SK-N-SH (cell line): ENCODE results near the gene RNF180.

Experiments used
- EP300 ChIP-seq, 2 experiments: IDR thresholded peaks; 2 replicates each; pipeline versions ENCODE4 v1.4.0 to v1.6.1; 2012; ENCODE audit warnings: borderline replicate concordance in 1 of 2, low read depth in 1 of 2, low read length in 1 of 2
- FOXJ3 ChIP-seq: sonication (generic); formaldehyde crosslinking; IDR thresholded peaks from 2 replicates; pipeline ENCODE4 v1.5.1; 2020; ENCODE audit warnings: mild to moderate bottlenecking, missing genetic modification reagents
- GATA2 ChIP-seq: sonication (generic); formaldehyde crosslinking; IDR thresholded peaks from 2 replicates; pipeline ENCODE4 v1.5.0; 2020; ENCODE audit warnings: mild to moderate bottlenecking, missing genetic modification reagents
- MEF2A ChIP-seq: IDR thresholded peaks from 2 replicates; pipeline ENCODE4 v1.4.0; 2012; ENCODE audit warnings: low read depth, borderline replicate concordance
- NRF1 ChIP-seq: IDR thresholded peaks from 2 replicates; pipeline ENCODE4 v1.6.1; 2012; ENCODE audit warnings: low read depth, mild to moderate bottlenecking, low read length
- PBX3 ChIP-seq: IDR thresholded peaks from 2 replicates; pipeline ENCODE4; 2012
- RAD21 ChIP-seq: IDR thresholded peaks from 2 replicates; pipeline ENCODE4 v1.6.1; 2012; ENCODE audit warnings: mild to moderate bottlenecking, low read length
- REST ChIP-seq: IDR thresholded peaks from 2 replicates; pipeline ENCODE4 v1.6.1; 2012; ENCODE audit warnings: mild to moderate bottlenecking, low read depth, low read length, moderate library complexity
- RFX5 ChIP-seq: IDR thresholded peaks from 2 replicates; pipeline ENCODE4 v1.6.1; 2012; ENCODE audit warnings: mild to moderate bottlenecking, improper control_type of control experiment, low read length
- SMC3 ChIP-seq: IDR thresholded peaks from 2 replicates; pipeline ENCODE4 v1.6.1; 2012; ENCODE audit warnings: low read depth, low read length, improper control_type of control experiment
- TAF1 ChIP-seq: IDR thresholded peaks from 2 replicates; pipeline ENCODE4 v1.6.1; 2012; ENCODE audit warnings: low read depth, mild to moderate bottlenecking, low read length, moderate library complexity, borderline replicate concordance
- YY1 ChIP-seq: IDR thresholded peaks from 2 replicates; pipeline ENCODE4 v1.4.0; 2012; ENCODE audit warnings: low read depth, mild to moderate bottlenecking
- TF ChIP-seq, protein P1 (sequence below): fragments of 200-600 bp; sonication (generic); IDR thresholded peaks from 2 replicates; pipeline ENCODE4 v1.6.1; 2017; ENCODE audit warnings: antibody characterized with exemption, mild to moderate bottlenecking, moderate library complexity
- TF ChIP-seq, protein P2 (sequence below): IDR thresholded peaks from 2 replicates; pipeline ENCODE4 v1.4.0; 2012; ENCODE audit warnings: low read depth, borderline replicate concordance

- no peak for TF ChIP-seq MEF2A
- TF ChIP-seq EP300 (IDR thresholded peaks at IDR 0.05; ENCODE audit: borderline replicate concordance in 1 of 2, low read depth in 1 of 2, low read length in 1 of 2): no peak
- no peak for TF ChIP-seq GATA2 (CRISPR knock-in tag)
- TF ChIP-seq, protein P1, sequence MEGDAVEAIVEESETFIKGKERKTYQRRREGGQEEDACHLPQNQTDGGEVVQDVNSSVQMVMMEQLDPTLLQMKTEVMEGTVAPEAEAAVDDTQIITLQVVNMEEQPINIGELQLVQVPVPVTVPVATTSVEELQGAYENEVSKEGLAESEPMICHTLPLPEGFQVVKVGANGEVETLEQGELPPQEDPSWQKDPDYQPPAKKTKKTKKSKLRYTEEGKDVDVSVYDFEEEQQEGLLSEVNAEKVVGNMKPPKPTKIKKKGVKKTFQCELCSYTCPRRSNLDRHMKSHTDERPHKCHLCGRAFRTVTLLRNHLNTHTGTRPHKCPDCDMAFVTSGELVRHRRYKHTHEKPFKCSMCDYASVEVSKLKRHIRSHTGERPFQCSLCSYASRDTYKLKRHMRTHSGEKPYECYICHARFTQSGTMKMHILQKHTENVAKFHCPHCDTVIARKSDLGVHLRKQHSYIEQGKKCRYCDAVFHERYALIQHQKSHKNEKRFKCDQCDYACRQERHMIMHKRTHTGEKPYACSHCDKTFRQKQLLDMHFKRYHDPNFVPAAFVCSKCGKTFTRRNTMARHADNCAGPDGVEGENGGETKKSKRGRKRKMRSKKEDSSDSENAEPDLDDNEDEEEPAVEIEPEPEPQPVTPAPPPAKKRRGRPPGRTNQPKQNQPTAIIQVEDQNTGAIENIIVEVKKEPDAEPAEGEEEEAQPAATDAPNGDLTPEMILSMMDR: no peak
- TF ChIP-seq PBX3: no peak
- TF ChIP-seq, protein P2, sequence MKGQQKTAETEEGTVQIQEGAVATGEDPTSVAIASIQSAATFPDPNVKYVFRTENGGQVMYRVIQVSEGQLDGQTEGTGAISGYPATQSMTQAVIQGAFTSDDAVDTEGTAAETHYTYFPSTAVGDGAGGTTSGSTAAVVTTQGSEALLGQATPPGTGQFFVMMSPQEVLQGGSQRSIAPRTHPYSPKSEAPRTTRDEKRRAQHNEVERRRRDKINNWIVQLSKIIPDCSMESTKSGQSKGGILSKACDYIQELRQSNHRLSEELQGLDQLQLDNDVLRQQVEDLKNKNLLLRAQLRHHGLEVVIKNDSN: no peak
- no peak for TF ChIP-seq SMC3
- no peak for TF ChIP-seq FOXJ3 (CRISPR knock-in tag)
- TF ChIP-seq RFX5: no peak
- no peak for TF ChIP-seq TAF1
- TF ChIP-seq REST: no peak
- no peak for TF ChIP-seq NRF1
- TF ChIP-seq RAD21: no peak
- TF ChIP-seq YY1: no peak
Observed at GRCh38 chr5:64180661-64181343, 15.2 kb downstream of the RNF180 start.
